Panc1 (cell line): Measurements from ENCODE around the gene WRNIP1. TPM values are rescaled to one million over a fixed set of nuclear protein-coding genes. Genes with fewer than 3 reads are reported as not detected.

Experiments
- ATAC-seq: fragments of 200-7000 bp; cut with Tn5 transposase; 2 replicates; pipeline ENCODE4 v1.9.1; 2020; ENCODE audit warnings: mild to moderate bottlenecking, moderate library complexity
- BruUV-seq: library from RNA; stranded (reverse); fragments of 400-500 nt; replicated peaks from 2 replicates; lab custom pipeline; 2021; lab: Mats Ljungman, UMichigan
- CTCF ChIA-PET: fragments of 300-600 bp; sonication (Branson Sonifier 250); formaldehyde crosslinking; loops from one replicate; lab custom pipeline; 2022; ENCODE audit warnings: antibody characterized with exemption; lab: Charles Lee
- POLR2A ChIA-PET: fragments of 300-600 bp; sonication (Branson Sonifier 250); formaldehyde crosslinking; loops from one replicate; lab custom pipeline; 2022; ENCODE audit warnings: antibody characterized with exemption; lab: Charles Lee
- DNase-seq: peaks from one replicate; pipeline ENCODE4 v3.0.0-alpha.2; 2010; ENCODE audit warnings: low read depth, low spot score
- H3K27ac ChIP-seq: 2 replicates; pipeline ENCODE4 v1.5.1; 2011; ENCODE audit warnings: mild to moderate bottlenecking, low read length, inconsistent platforms
- H3K27me3 ChIP-seq: fragments of 200-500 bp; sonication (Bioruptor generic); 2 replicates; pipeline ENCODE4 v1.6.0; 2014; ENCODE audit warnings: low read length, inconsistent platforms; ENCODE audit not compliant: control insufficient read depth, insufficient read depth
- H3K36me3 ChIP-seq: fragments of 200-500 bp; sonication (Bioruptor generic); 2 replicates; pipeline ENCODE4 v1.5.1; 2014; ENCODE audit warnings: inconsistent platforms, mild to moderate bottlenecking, low read length, moderate library complexity; ENCODE audit not compliant: control insufficient read depth, insufficient read depth
- H3K4me1 ChIP-seq: 2 replicates; pipeline ENCODE4 v1.5.1; 2011; ENCODE audit warnings: inconsistent platforms, mild to moderate bottlenecking, low read length, moderate library complexity; ENCODE audit not compliant: control insufficient read depth, insufficient read depth
- H3K4me3 ChIP-seq, 2 experiments: 2 replicates each; pipeline ENCODE4 v1.5.1; 2011 to 2012; ENCODE audit warnings: low read depth in 2 of 2, low read length in 2 of 2, mild to moderate bottlenecking in 2 of 2, inconsistent platforms in 1 of 2, moderate library complexity in 1 of 2
- H3K9me3 ChIP-seq: fragments of 200-500 bp; sonication (Bioruptor generic); 2 replicates; pipeline ENCODE4 v1.5.1; 2014; ENCODE audit warnings: low read depth, mild to moderate bottlenecking, inconsistent platforms, low read length, moderate library complexity; ENCODE audit not compliant: control insufficient read depth, insufficient read depth
- CTCF ChIP-seq: fragments of 450-650 bp; IDR thresholded peaks from 2 replicates; pipeline ENCODE4 v1.5.1; 2017; ENCODE audit warnings: mild to moderate bottlenecking
- POLR2AphosphoS5 ChIP-seq: IDR thresholded peaks from 2 replicates; pipeline ENCODE4 v1.6.1; 2012; ENCODE audit warnings: mild to moderate bottlenecking, low read depth, low read length, moderate library complexity
- REST ChIP-seq, 2 experiments: IDR thresholded peaks; 2 replicates each; pipeline ENCODE4 v1.6.1; 2011 to 2012; ENCODE audit warnings: low read depth in 2 of 2, control low read depth in 1 of 2, low read length in 1 of 2, mild to moderate bottlenecking in 1 of 2, moderate library complexity in 1 of 2; ENCODE audit not compliant: insufficient read depth in 1 of 2
- SIN3A ChIP-seq: IDR thresholded peaks from 2 replicates; pipeline ENCODE4 v1.6.1; 2012; ENCODE audit warnings: low read depth, mild to moderate bottlenecking, low read length, moderate library complexity, borderline replicate concordance; ENCODE audit not compliant: insufficient read depth
- TCF7L2 ChIP-seq: IDR thresholded peaks from 2 replicates; pipeline ENCODE4 v1.6.1; 2011; ENCODE audit warnings: mild to moderate bottlenecking, low read depth, low read length, inconsistent platforms
- in situ Hi-C: cut with HindIII; loops from 2 replicates; pipeline ENCODE4 v1.10.0; 2016; ENCODE audit warnings: low sequenced_read_pairs, low pct_unique_long_range_greater_than_20kb
- intact Hi-C: fragments of 100-400 bp; cut with micrococcal nuclease; formaldehyde crosslinking; loops from one replicate; pipeline ENCODE4 v1.10.0; 2022; ENCODE audit not compliant: unreplicated experiment
- total RNA-seq: library from RNA; stranded (reverse); gene quantifications from one replicate; pipeline ENCODE4 v1.2.1, GENCODE V29; 2021; ENCODE audit not compliant: unreplicated experiment

WRNIP1 gene
- total RNA-seq, 1 experiment from 2014 or later = 69.1 TPM

GRCh38 chr6:2807342-2808090, 42.3 kb downstream of the WRNIP1 start:
- no peak for DNase-seq
- intact Hi-C loops = no loop called here
- Histone ChIP-seq H3K27ac (no peak overlapping the region), H3K27me3 (no peaks in the 10 kb centered on the region), H3K4me3 (no peak overlapping the region), H3K4me1 (no peaks in the 10 kb centered on the region), H3K36me3 (no peaks in the 10 kb centered on the region), H3K9me3 (no peaks in the 10 kb centered on the region)
- ChIA-PET POLR2A (no interaction called here), CTCF (no interaction called here)
- TF ChIP-seq SIN3A = no peak
- no peak for TF ChIP-seq CTCF
- TF ChIP-seq TCF7L2 = no peak
- no peak for TF ChIP-seq POLR2AphosphoS5
- TF ChIP-seq REST (IDR thresholded peaks at IDR 0.05; ENCODE audit: insufficient read depth in 1 of 2, low read depth in 2 of 2, low read length in 1 of 2) = no peak
- in situ Hi-C loops = no loop called here
- ATAC-seq = no peak
- no TSS peak for BruUV-seq

GRCh38 chr6:2809015-2809414, 43.8 kb downstream of the WRNIP1 start:
- no peak overlapping the region for H3K27ac ChIP-seq
- H3K4me1 ChIP-seq = no peaks in the 10 kb centered on the region
- H3K9me3 ChIP-seq = no peaks in the 10 kb centered on the region
- POLR2A ChIA-PET = interaction anchor here (0.5 kb wide), 1 partner anchor 18 kb away, joined by 4 read pairs; no protein-coding TSS in a partner anchor
- no peaks in the 10 kb centered on the region for H3K27me3 ChIP-seq
- no peak for ATAC-seq
- in situ Hi-C loops (no loop called here), intact Hi-C loops (no loop called here)
- CTCF ChIA-PET = no interaction called here
- BruUV-seq = no TSS peak
- DNase-seq = no peak
- TF ChIP-seq TCF7L2 = no peak
- no peak for TF ChIP-seq SIN3A
- no peak for TF ChIP-seq POLR2AphosphoS5
- TF ChIP-seq REST (IDR thresholded peaks at IDR 0.05; ENCODE audit: insufficient read depth in 1 of 2, low read depth in 2 of 2, low read length in 1 of 2) = no peak
- TF ChIP-seq CTCF = no peak
- H3K36me3 ChIP-seq = no peaks in the 10 kb centered on the region
- H3K4me3 ChIP-seq = no peak overlapping the region
